A673 (cell line): Measurements from ENCODE around the gene SVIL. TPM values are rescaled to one million over a fixed set of nuclear protein-coding genes. Genes with fewer than 3 reads are reported as not detected.

Source experiments
- BruUV-seq: library from RNA; stranded (reverse); fragments of 400-500 nt; replicated peaks from 2 replicates; lab custom pipeline; 2021; lab: Mats Ljungman, UMichigan
- CTCF ChIA-PET: fragments of 300-600 bp; sonication (Branson Sonifier 250); formaldehyde crosslinking; loops from one replicate; lab custom pipeline; 2022; ENCODE audit warnings: antibody characterized with exemption; lab: Charles Lee
- POLR2A ChIA-PET: fragments of 300-600 bp; sonication (Branson Sonifier 250); formaldehyde crosslinking; loops from one replicate; lab custom pipeline; 2022; ENCODE audit warnings: antibody characterized with exemption; ENCODE audit not compliant: low non-redundant PET; lab: Charles Lee
- DNase-seq: peaks from one replicate; pipeline ENCODE4 v3.0.0-alpha.2; 2015; ENCODE audit warnings: low spot score
- H3K27ac ChIP-seq: fragments of 200-600 bp; sonication (generic); 2 replicates; pipeline ENCODE4 v1.5.1; 2016; ENCODE audit warnings: mixed run types, low read depth, mild to moderate bottlenecking, mixed read lengths, antibody characterized with exemption, low read length; ENCODE audit not compliant: poor library complexity, severe bottlenecking
- H3K27me3 ChIP-seq: fragments of 200-600 bp; sonication (generic); replicated peaks from 2 replicates; pipeline ENCODE4 v1.6.1; 2017; ENCODE audit warnings: mixed run types, low read depth, mild to moderate bottlenecking, mixed read lengths, antibody characterized with exemption, low read length; ENCODE audit not compliant: insufficient read depth, poor library complexity
- H3K36me3 ChIP-seq: fragments of 200-600 bp; sonication (generic); 2 replicates; pipeline ENCODE4 v1.6.1; 2016; ENCODE audit warnings: mixed run types, mild to moderate bottlenecking, mixed read lengths, antibody characterized with exemption, low read length; ENCODE audit not compliant: insufficient read depth, poor library complexity, severe bottlenecking
- H3K4me1 ChIP-seq: fragments of 200-600 bp; sonication (generic); 2 replicates; pipeline ENCODE4 v1.6.1; 2017; ENCODE audit warnings: mixed run types, mild to moderate bottlenecking, mixed read lengths, antibody characterized with exemption, low read length; ENCODE audit not compliant: insufficient read depth, poor library complexity, severe bottlenecking
- H3K4me3 ChIP-seq: fragments of 200-600 bp; sonication (generic); 2 replicates; pipeline ENCODE4 v1.5.1; 2016; ENCODE audit warnings: low read depth, mixed run types, mild to moderate bottlenecking, mixed read lengths, low read length; ENCODE audit not compliant: poor library complexity, severe bottlenecking
- H3K9me3 ChIP-seq: fragments of 200-600 bp; sonication (generic); 2 replicates; pipeline ENCODE4 v1.6.1; 2016; ENCODE audit warnings: mixed run types, low read depth, mild to moderate bottlenecking, mixed read lengths, antibody characterized with exemption, low read length; ENCODE audit not compliant: poor library complexity, severe bottlenecking
- EZH2 ChIP-seq: fragments of 200-600 bp; sonication (generic); IDR thresholded peaks from 2 replicates; pipeline ENCODE4 v1.6.1; 2017; ENCODE audit warnings: borderline replicate concordance, low read depth, mild to moderate bottlenecking, mixed read lengths, antibody characterized with exemption, low read length; ENCODE audit not compliant: poor library complexity, severe bottlenecking
- intact Hi-C: fragments of 100-400 bp; cut with micrococcal nuclease; formaldehyde crosslinking; loops from one replicate; pipeline ENCODE4 v1.10.0; 2022; ENCODE audit not compliant: unreplicated experiment
- total RNA-seq: library from RNA; stranded (reverse); gene quantifications from 2 replicates; pipeline ENCODE4 v1.2.3, GENCODE V29; 2021
- TF ChIP-seq, protein P1 (sequence below): fragments of 300-800, 200-600 bp; sonication (generic); conservative IDR thresholded peaks from 2 replicates; pipeline ENCODE4 v1.5.1; 2017; ENCODE audit warnings: low read depth, mild to moderate bottlenecking, antibody characterized with exemption, low read length, moderate library complexity, mixed read lengths

SVIL gene
- total RNA-seq, 1 experiment from 2014 or later: 31.9 TPM

DNA sequence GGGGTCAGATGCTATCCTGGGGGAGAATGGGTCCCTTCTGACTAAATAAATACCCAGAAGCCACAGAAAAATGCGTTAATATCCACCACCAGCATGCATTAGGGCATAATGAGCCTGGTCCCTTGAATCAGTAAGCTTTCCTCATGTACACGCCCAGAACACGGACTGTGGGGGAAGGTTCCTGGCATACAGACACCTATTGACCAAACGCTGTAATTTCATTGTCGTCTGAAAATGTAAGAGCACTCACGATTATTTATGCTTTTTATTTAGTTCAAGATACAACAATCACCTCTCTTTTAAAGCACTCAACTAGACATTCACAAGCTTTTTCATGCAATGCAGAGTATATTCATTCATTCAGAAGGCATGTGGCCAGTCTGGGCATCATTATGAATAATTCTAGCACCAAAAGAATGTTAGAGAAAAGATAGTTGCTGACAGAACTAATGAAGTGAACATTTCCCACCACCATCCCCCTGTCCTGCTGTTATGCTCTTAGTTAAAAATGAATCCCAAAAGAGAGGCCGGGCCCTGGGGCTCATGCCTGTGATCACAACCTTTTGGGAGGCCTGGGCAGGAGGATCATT, 101.0 kb downstream of the SVIL start:
- H3K36me3 ChIP-seq: no peaks in the 10 kb centered on the region
- no peak overlapping the region for H3K4me3 ChIP-seq
- intact Hi-C loops: no loop called here
- no peaks in the 10 kb centered on the region for H3K27me3 ChIP-seq
- ChIA-PET POLR2A (no interaction called here), CTCF (interaction anchor here (0.5 kb wide), 1 partner anchor 147 kb away, joined by 3 read pairs; no protein-coding TSS in a partner anchor)
- no peaks in the 10 kb centered on the region for H3K9me3 ChIP-seq
- H3K27ac ChIP-seq: no peak overlapping the region
- TF ChIP-seq, protein P1, sequence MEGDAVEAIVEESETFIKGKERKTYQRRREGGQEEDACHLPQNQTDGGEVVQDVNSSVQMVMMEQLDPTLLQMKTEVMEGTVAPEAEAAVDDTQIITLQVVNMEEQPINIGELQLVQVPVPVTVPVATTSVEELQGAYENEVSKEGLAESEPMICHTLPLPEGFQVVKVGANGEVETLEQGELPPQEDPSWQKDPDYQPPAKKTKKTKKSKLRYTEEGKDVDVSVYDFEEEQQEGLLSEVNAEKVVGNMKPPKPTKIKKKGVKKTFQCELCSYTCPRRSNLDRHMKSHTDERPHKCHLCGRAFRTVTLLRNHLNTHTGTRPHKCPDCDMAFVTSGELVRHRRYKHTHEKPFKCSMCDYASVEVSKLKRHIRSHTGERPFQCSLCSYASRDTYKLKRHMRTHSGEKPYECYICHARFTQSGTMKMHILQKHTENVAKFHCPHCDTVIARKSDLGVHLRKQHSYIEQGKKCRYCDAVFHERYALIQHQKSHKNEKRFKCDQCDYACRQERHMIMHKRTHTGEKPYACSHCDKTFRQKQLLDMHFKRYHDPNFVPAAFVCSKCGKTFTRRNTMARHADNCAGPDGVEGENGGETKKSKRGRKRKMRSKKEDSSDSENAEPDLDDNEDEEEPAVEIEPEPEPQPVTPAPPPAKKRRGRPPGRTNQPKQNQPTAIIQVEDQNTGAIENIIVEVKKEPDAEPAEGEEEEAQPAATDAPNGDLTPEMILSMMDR: no peak
- no peak for TF ChIP-seq EZH2
- BruUV-seq: no TSS peak
- DNase-seq: no peak
- no peaks in the 10 kb centered on the region for H3K4me1 ChIP-seq

DNA sequence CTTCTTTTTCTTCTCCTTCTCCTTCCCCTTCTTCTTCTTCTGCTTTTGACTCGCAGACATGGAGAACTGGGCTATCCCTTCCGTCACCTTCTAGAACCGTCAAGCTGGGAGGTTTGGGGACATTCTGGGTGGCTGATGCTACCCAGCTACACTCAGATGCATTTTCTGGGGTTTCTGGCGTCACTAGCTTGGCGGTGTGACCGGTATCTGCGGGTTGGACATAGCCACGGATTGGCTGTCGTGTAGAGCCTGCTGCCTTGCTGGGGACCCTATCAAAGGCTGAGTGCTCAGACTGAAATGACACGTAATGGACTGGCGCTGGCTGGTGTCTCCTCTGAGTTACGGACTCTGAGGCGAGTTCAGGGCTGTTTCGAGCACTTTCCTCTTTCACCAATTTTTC, 101.7 kb downstream of the SVIL start:
- intact Hi-C loops: no loop called here
- no TSS peak for BruUV-seq
- H3K27ac ChIP-seq: no peak overlapping the region

DNA sequence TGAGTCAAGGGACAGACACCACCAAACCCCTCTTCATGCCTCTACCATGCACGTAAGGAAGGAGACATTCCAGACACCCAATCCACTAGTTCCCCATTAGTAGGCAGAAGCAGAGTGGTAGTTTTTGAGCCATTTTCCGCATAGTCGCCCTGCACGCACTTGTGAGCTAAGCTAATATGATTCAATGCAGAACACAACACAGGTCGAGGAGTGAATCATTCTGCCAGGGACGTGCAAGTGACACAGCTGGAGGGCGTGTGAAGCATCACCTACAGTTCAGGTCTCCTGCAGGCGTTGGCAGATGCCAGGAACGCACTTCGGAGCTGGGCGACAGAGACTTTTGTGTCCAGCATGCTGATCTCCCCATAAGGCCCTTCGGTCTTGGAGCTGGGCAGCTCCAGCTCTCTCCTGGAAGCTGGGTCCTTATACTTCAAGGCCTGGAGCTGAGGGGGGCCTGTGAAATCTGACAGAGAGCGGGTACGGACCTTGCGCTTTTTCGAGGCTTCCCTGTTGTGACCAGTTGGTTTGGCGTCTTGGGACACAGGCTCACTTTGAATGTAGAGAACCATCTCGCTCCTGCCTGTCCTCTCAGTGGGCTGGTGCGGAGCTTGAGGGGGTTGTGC, 102.4 kb downstream of the SVIL start:
- ChIA-PET POLR2A (no interaction called here), CTCF (no interaction called here)
- no peak for DNase-seq
- TF ChIP-seq EZH2: no peak
- TF ChIP-seq, protein P1: no peak
- no peaks in the 10 kb centered on the region for H3K36me3 ChIP-seq
- H3K9me3 ChIP-seq: no peaks in the 10 kb centered on the region
- no TSS peak for BruUV-seq
- H3K27me3 ChIP-seq: no peaks in the 10 kb centered on the region
- H3K27ac ChIP-seq: no peak overlapping the region
- intact Hi-C loops: no loop called here
- no peak overlapping the region for H3K4me3 ChIP-seq
- H3K4me1 ChIP-seq: no peaks in the 10 kb centered on the region

More for the DNA sequence above, 101.7 kb downstream of the SVIL start:
- ChIA-PET POLR2A (no interaction called here), CTCF (no interaction called here)
- TF ChIP-seq, protein P1: no peak
- TF ChIP-seq EZH2: no peak
- DNase-seq: no peak
- H3K36me3 ChIP-seq: no peaks in the 10 kb centered on the region
- no peaks in the 10 kb centered on the region for H3K27me3 ChIP-seq
- H3K4me1 ChIP-seq: no peaks in the 10 kb centered on the region
- H3K4me3 ChIP-seq: no peak overlapping the region
- H3K9me3 ChIP-seq: no peaks in the 10 kb centered on the region
